Epithelial cell of proximal tubule (primary cell): ENCODE data around the gene RNGTT. TPM values are rescaled to one million over a fixed set of nuclear protein-coding genes. Genes with fewer than 3 reads are reported as not detected.

ENCODE experiments used
- DNase-seq: peaks from one replicate; pipeline ENCODE4 v3.0.0-alpha.2; 2011; ENCODE audit warnings: low read depth
- H3K4me3 ChIP-seq: 2 replicates; pipeline ENCODE4 v1.5.1; 2011; ENCODE audit warnings: low read depth, mild to moderate bottlenecking, low read length
- total RNA-seq: library from RNA; depleted of rRNA; stranded (reverse); fragments of >200 nt; gene quantifications from 2 replicates; pipeline ENCODE4 v1.2.3, GENCODE V29; 2015
- TF ChIP-seq, protein P1 (sequence below): conservative IDR thresholded peaks from 2 replicates; pipeline ENCODE4 v1.5.1; 2012; ENCODE audit warnings: low read depth, mild to moderate bottlenecking, low read length

The RNGTT gene
- total RNA-seq, 1 donor from 2014 or later = 17.6 TPM

DNA sequence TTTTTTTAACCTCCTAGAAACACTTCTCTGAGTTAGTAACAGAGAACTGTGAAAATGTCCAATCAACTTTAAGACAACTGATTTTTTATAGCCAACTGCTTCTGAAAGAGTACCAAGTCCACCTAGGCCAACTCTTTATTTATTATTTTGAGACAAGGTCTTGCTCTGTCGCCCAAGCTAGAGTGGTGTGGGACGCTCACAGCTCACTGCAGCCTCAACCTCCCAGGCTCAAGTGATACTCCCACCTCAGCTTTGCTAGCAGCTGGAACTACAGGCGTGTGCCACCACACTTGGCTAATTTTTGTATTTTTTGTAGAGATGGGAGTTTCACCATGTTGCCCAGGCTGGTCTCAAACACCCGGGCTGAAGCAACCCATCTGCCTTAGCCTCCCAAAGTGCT lies 331.6 kb downstream of the RNGTT start:
- DNase-seq = no peak
- TF ChIP-seq, protein P1, sequence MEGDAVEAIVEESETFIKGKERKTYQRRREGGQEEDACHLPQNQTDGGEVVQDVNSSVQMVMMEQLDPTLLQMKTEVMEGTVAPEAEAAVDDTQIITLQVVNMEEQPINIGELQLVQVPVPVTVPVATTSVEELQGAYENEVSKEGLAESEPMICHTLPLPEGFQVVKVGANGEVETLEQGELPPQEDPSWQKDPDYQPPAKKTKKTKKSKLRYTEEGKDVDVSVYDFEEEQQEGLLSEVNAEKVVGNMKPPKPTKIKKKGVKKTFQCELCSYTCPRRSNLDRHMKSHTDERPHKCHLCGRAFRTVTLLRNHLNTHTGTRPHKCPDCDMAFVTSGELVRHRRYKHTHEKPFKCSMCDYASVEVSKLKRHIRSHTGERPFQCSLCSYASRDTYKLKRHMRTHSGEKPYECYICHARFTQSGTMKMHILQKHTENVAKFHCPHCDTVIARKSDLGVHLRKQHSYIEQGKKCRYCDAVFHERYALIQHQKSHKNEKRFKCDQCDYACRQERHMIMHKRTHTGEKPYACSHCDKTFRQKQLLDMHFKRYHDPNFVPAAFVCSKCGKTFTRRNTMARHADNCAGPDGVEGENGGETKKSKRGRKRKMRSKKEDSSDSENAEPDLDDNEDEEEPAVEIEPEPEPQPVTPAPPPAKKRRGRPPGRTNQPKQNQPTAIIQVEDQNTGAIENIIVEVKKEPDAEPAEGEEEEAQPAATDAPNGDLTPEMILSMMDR = no peak
- no peak overlapping the region for H3K4me3 ChIP-seq

DNA sequence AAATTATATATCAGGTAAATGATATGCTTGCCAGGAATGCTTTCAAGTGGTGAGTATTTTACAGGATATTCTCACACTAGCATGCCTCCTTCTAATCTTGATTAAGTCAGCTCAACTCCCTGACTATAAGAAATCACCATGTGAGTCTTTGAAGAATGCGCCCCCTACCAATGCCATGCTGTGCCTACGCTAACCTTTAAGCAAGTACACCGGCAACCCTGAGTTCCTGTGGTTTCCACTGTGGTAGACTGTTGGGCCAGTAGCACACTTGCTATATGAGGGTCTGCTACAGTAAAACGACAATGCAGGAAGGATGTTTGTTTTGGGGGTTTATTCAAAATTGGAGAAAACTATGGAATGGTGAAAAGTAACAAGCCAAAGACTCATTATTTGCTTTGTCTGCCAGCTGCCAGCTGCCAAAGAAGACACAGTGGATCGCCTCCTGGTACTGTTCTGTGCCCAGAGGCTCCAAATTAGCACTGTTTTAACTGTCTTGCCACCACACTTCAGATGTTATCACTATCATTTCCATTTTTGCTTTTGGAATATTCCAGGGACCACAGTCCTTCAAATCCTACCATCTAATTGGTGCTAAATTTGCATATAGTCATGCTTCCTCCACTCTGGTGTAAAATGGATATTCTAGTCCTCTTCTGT lies 333.5 kb downstream of the RNGTT start:
- H3K4me3 ChIP-seq = no peak overlapping the region
- TF ChIP-seq, protein P1 = peak; percentile 31
- DNase-seq = no peak

DNA sequence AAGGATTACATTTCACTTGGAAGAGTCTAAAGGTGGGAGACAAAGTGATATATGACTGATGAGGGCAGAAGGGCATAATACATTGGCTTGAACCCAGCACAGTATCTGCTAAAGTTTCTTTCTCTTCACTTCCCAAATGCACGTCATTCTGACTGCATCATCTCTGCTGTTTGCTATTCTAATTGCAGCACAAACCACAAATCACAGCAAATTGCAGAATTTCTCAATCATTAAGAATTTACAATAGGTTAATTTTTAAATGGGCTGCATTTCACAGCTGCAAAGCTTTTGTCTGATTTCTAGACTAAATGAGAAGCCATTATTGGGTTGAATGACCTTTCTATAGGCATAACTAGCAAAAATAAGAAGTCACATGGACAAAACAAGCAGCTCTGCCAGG lies 337.0 kb downstream of the RNGTT start:
- TF ChIP-seq, protein P1 = no peak
- H3K4me3 ChIP-seq = no peak overlapping the region
- DNase-seq = peak; percentile 78

DNA sequence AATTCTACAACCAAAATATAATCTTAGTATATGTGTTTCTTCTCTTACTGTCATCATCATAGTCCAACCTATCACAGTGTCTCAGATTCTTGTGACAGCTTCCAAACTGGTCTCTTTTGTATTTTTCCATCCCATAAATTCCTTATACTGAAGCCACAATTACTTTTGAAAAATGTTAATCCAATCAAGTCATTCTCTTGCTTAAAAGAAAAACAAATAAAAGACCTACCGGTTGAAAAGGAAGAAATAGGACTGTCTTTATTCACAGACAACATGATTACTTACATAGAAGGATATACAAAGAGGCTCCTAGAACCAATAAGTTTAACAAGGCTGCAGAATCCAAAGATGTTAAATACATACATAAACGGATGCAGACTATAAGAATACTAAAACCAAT lies 339.9 kb downstream of the RNGTT start:
- no peak for DNase-seq
- no peak overlapping the region for H3K4me3 ChIP-seq
- TF ChIP-seq, protein P1 = no peak

DNA sequence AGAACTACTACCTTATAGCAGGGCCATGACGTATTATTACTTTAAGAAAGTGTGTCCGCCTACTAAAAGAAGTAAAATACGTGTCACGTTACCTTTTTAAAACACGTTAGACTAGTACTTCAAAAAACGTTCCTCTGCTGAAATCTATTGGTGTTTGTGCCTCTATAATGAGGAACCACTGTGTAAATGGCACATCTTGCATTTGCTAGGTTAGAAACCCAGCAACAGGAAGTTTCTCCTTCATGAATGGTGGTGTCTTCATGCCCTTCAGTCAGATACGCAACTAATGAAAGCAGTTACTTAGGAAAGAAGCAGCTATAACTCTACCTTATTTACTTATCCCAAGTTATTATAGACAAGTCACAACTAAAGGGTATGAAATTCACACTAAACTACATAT lies 343.5 kb downstream of the RNGTT start:
- TF ChIP-seq, protein P1 = no peak
- no peak for DNase-seq
- H3K4me3 ChIP-seq = no peak overlapping the region

DNA sequence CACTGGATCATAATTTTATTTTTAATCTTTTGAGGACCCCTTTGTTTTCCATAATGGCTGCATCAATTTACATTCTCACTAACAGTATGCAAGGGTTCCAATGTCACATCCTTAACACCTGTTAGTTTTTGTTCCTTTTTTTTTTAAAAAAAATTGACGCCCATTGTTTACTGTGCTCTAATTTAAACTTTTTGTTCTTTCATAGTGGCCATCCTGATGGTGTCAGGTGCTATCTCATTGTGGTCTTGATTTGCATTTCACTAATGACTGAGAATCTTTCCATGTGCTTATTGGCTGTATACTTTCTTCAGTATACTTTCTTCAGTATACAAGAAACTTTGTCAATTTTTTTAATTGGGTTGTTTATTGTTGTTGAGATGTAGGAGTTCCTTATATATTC lies 347.0 kb downstream of the RNGTT start:
- no peak for DNase-seq
- no peak overlapping the region for H3K4me3 ChIP-seq
- TF ChIP-seq, protein P1 = no peak

DNA sequence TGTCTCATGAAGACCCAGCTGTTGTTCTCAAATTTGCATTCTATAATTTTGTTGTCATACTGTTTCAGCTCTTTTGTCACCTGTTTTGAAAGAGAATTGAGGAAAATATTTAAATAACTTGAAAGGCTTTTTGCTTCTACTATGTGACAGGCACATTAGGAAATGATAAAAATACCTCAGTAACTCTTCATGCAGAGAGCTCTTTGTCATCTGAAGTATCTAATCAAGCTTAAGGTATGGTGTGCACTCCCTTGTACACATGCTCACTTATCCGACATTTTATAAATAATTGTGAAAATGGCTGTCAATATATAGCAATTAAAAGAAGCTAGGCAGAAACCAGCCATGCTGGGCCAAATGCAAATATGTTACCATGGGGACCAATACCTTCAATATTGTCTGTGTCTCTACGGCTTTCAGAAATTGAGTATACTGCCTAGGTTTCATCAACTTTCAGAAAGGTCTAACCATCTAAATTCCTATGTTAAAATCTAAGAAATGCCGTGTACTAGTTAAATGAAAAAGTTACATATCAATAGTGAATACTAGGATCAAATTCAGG lies 349.0 kb downstream of the RNGTT start:
- no peak overlapping the region for H3K4me3 ChIP-seq
- TF ChIP-seq, protein P1 = no peak
- DNase-seq = no peak
